Measurements from ENCODE around the gene AASS.

GRCh38 chr7:122136078-122136477 is 8.0 kb downstream of the AASS start:
- no peak for TF ChIP-seq POLR2A (IDR thresholded peaks at IDR 0.05)
- TF ChIP-seq, protein P1, sequence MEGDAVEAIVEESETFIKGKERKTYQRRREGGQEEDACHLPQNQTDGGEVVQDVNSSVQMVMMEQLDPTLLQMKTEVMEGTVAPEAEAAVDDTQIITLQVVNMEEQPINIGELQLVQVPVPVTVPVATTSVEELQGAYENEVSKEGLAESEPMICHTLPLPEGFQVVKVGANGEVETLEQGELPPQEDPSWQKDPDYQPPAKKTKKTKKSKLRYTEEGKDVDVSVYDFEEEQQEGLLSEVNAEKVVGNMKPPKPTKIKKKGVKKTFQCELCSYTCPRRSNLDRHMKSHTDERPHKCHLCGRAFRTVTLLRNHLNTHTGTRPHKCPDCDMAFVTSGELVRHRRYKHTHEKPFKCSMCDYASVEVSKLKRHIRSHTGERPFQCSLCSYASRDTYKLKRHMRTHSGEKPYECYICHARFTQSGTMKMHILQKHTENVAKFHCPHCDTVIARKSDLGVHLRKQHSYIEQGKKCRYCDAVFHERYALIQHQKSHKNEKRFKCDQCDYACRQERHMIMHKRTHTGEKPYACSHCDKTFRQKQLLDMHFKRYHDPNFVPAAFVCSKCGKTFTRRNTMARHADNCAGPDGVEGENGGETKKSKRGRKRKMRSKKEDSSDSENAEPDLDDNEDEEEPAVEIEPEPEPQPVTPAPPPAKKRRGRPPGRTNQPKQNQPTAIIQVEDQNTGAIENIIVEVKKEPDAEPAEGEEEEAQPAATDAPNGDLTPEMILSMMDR (IDR thresholded peaks at IDR 0.05): no peak
